ENCODE data around the gene EVA1C.

DNA sequence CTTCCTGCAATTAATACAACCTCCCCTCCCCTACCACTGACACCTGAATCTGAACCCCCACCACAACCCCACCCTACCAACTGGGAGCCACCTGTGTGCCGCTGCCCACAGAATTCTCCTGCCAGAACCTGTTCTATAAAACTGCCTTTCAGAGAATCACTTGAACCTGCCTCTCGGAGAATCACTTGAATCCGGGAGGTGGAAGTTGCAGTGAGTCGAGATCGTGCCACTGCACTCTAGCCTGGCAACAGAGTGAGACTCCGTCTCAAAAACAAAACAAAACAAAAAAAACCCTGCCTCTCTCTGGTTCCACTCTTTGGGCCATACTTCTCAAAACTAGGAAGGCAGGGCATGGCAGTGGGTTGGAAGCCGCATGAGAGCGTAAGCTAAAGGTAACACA is 25.4 kb upstream of the EVA1C start:
- TF ChIP-seq, protein P1, sequence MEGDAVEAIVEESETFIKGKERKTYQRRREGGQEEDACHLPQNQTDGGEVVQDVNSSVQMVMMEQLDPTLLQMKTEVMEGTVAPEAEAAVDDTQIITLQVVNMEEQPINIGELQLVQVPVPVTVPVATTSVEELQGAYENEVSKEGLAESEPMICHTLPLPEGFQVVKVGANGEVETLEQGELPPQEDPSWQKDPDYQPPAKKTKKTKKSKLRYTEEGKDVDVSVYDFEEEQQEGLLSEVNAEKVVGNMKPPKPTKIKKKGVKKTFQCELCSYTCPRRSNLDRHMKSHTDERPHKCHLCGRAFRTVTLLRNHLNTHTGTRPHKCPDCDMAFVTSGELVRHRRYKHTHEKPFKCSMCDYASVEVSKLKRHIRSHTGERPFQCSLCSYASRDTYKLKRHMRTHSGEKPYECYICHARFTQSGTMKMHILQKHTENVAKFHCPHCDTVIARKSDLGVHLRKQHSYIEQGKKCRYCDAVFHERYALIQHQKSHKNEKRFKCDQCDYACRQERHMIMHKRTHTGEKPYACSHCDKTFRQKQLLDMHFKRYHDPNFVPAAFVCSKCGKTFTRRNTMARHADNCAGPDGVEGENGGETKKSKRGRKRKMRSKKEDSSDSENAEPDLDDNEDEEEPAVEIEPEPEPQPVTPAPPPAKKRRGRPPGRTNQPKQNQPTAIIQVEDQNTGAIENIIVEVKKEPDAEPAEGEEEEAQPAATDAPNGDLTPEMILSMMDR (IDR thresholded peaks at IDR 0.05): no peak
- no peak for TF ChIP-seq EZH2 (IDR thresholded peaks at IDR 0.05; ENCODE audit: borderline replicate concordance, insufficient read depth, low read depth, low read length, poor library complexity, severe bottlenecking)
